ENCODE results near the gene POU3F1.
A peak's percentile ranks its signal among the peaks of the same experiment; 100 is the strongest.

POU3F1 gene

GRCh38 chr1:38073534-38074301, 27.1 kb upstream of the POU3F1 start:
- H3K4me3 ChIP-seq (ENCODE audit: low read depth, low read length, poor library complexity, severe bottlenecking): no peak overlapping the region
- no peaks in the 10 kb centered on the region for H3F3A ChIP-seq (ENCODE audit: insufficient read depth, low read length)
- TF ChIP-seq CTCF (IDR thresholded peaks at IDR 0.05; ENCODE audit: low read length): no peak
- TF ChIP-seq EZH2 (IDR thresholded peaks at IDR 0.05; ENCODE audit: borderline replicate concordance, low read length): no peak
- H3K9ac ChIP-seq (ENCODE audit: low read length): no peak overlapping the region
- H3K4me1 ChIP-seq (ENCODE audit: insufficient read depth, low read length, severe bottlenecking): no peaks in the 10 kb centered on the region
- no peaks in the 10 kb centered on the region for H3K79me2 ChIP-seq (ENCODE audit: insufficient read depth, low read length)
- H3K27me3 ChIP-seq (ENCODE audit: insufficient read depth, low read length): no peaks in the 10 kb centered on the region
- no peaks in the 10 kb centered on the region for H3K36me3 ChIP-seq (ENCODE audit: insufficient read depth, low read length)
- no peak overlapping the region for H2AFZ ChIP-seq (ENCODE audit: low read length)
- no peaks in the 10 kb centered on the region for H3K9me3 ChIP-seq (ENCODE audit: low read length)
- no peaks in the 10 kb centered on the region for H4K20me1 ChIP-seq (ENCODE audit: insufficient read depth, low read length)
- no peak overlapping the region for H3K4me2 ChIP-seq (ENCODE audit: low read length)
- H3K27ac ChIP-seq (ENCODE audit: low read depth, low read length, poor library complexity, severe bottlenecking): no peak overlapping the region
- no peaks in the 10 kb centered on the region for H3K9me2 ChIP-seq (ENCODE audit: low read depth, low read length)

- H3K9me3 ChIP-seq (ENCODE audit: low read length): no peaks in the 10 kb centered on the region
- H3K4me2 ChIP-seq (ENCODE audit: low read length): no peak overlapping the region
- H2AFZ ChIP-seq (ENCODE audit: low read length): no peak overlapping the region
- no peaks in the 10 kb centered on the region for H3K4me1 ChIP-seq (ENCODE audit: insufficient read depth, low read length, severe bottlenecking)
- TF ChIP-seq CTCF (IDR thresholded peaks at IDR 0.05; ENCODE audit: low read length): no peak
- no peak for TF ChIP-seq EZH2 (IDR thresholded peaks at IDR 0.05; ENCODE audit: borderline replicate concordance, low read length)
- no peak overlapping the region for H3K4me3 ChIP-seq (ENCODE audit: low read depth, low read length, poor library complexity, severe bottlenecking)
- no peak overlapping the region for H3K27ac ChIP-seq (ENCODE audit: low read depth, low read length, poor library complexity, severe bottlenecking)
- H3K9ac ChIP-seq (ENCODE audit: low read length): no peak overlapping the region
- no peaks in the 10 kb centered on the region for H3F3A ChIP-seq (ENCODE audit: insufficient read depth, low read length)
- no peaks in the 10 kb centered on the region for H3K36me3 ChIP-seq (ENCODE audit: insufficient read depth, low read length)
- no peaks in the 10 kb centered on the region for H3K79me2 ChIP-seq (ENCODE audit: insufficient read depth, low read length)
- H4K20me1 ChIP-seq (ENCODE audit: insufficient read depth, low read length): no peaks in the 10 kb centered on the region
- H3K9me2 ChIP-seq (ENCODE audit: low read depth, low read length): no peaks in the 10 kb centered on the region
- no peaks in the 10 kb centered on the region; the same call in 1 of the 2 replicates for H3K27me3 ChIP-seq (ENCODE audit: insufficient read depth, low read length)
Measured at GRCh38 chr1:38072858-38073257, 26.3 kb upstream of the POU3F1 start.

GRCh38 chr1:38071312-38072256, 25.0 kb upstream of the POU3F1 start:
- TF ChIP-seq CTCF (IDR thresholded peaks at IDR 0.05; ENCODE audit: low read length): peak; percentile 45; the same call in 1 of the 2 replicates
- no peak for TF ChIP-seq EZH2 (IDR thresholded peaks at IDR 0.05; ENCODE audit: borderline replicate concordance, low read length)
- Histone ChIP-seq H3K4me2 (ENCODE audit: low read length) (no peak overlapping the region), H3K79me2 (ENCODE audit: insufficient read depth, low read length) (no peaks in the 10 kb centered on the region), H3K4me3 (ENCODE audit: low read depth, low read length, poor library complexity, severe bottlenecking) (no peak overlapping the region), H2AFZ (ENCODE audit: low read length) (no peak overlapping the region), H3F3A (ENCODE audit: insufficient read depth, low read length) (no peaks in the 10 kb centered on the region), H3K9ac (ENCODE audit: low read length) (no peak overlapping the region), H3K9me2 (ENCODE audit: low read depth, low read length) (no peaks in the 10 kb centered on the region), H3K9me3 (ENCODE audit: low read length) (no peaks in the 10 kb centered on the region), H3K36me3 (ENCODE audit: insufficient read depth, low read length) (no peaks in the 10 kb centered on the region), H3K27ac (ENCODE audit: low read depth, low read length, poor library complexity, severe bottlenecking) (no peak overlapping the region), H3K4me1 (ENCODE audit: insufficient read depth, low read length, severe bottlenecking) (no peaks in the 10 kb centered on the region), H4K20me1 (ENCODE audit: insufficient read depth, low read length) (no peaks in the 10 kb centered on the region), H3K27me3 (ENCODE audit: insufficient read depth, low read length) (no peaks in the 10 kb centered on the region; the same call in 1 of the 2 replicates)
